K562 (cell line): ENCODE measurements around the gene PPFIA1.

Experiments
- ESRRA ChIP-seq: fragments of 450-650 bp; IDR thresholded peaks from 2 replicates; pipeline ENCODE4 v1.6.1; 2014; ENCODE audit warnings: low read depth, mild to moderate bottlenecking, moderate library complexity, borderline replicate concordance
- POLR2AphosphoS5 ChIP-seq: IDR thresholded peaks from 2 replicates; pipeline ENCODE4 v1.6.1; 2011; ENCODE audit warnings: mild to moderate bottlenecking, low read depth, low read length, moderate library complexity; ENCODE audit not compliant: control insufficient read depth, insufficient read depth
- RBM25 ChIP-seq: fragments of 200-400 bp; formaldehyde crosslinking; IDR thresholded peaks from 2 replicates; pipeline ENCODE4 v1.6.1; 2018; ENCODE audit warnings: low read length, low read depth, moderate library complexity; ENCODE audit not compliant: severe bottlenecking

DNA sequence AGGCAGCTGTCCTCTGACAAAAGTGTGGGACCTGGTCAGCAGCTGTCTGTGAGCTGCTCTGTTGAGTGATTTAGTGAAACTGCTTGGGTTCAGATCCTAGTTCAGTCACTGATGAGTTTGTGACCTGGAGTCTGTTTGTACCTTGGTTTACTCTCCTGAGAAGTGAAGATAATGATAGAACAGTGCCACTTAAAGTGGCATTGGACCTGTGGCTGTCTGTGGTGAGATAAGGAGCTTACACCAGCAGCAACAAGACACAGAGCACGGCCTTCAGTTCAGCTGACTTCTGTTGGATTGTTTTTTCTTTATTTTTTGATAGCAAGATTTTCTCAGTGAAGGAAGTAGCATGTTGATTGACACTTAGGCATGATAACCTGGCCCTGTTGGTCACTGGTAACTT is 81.6 kb downstream of the PPFIA1 start:
- TF ChIP-seq POLR2AphosphoS5 (no peak), RBM25 (no peak), ESRRA (no peak)
